HG03097 (cell line): ENCODE data around the gene SLC22A16.

Experiments
- ATAC-seq: cut with Tn5 transposase; IDR thresholded peaks from one replicate; pipeline ENCODE4 v1.9.1; 2021; ENCODE audit not compliant: unreplicated experiment, low FRiP score

SLC22A16 gene

GRCh38 chr6:110414669-110415068 is 61.7 kb downstream of the SLC22A16 start:
- no peak for ATAC-seq

GRCh38 chr6:110412360-110412759 is 64.1 kb downstream of the SLC22A16 start:
- no peak for ATAC-seq

GRCh38 chr6:110410511-110410910 is 65.9 kb downstream of the SLC22A16 start:
- no peak for ATAC-seq

- no peak for ATAC-seq
Measured at GRCh38 chr6:110409794-110410193, 66.6 kb downstream of the SLC22A16 start.

GRCh38 chr6:110408901-110409300 is 67.5 kb downstream of the SLC22A16 start:
- ATAC-seq: no peak

GRCh38 chr6:110404607-110405006 is 71.8 kb downstream of the SLC22A16 start:
- ATAC-seq: no peak

- ATAC-seq: no peak
Measured at GRCh38 chr6:110401585-110402176, 74.7 kb downstream of the SLC22A16 start.

GRCh38 chr6:110400208-110400607 is 76.2 kb downstream of the SLC22A16 start:
- no peak for ATAC-seq

- no peak for ATAC-seq
Measured at GRCh38 chr6:110399219-110400071, 77.0 kb downstream of the SLC22A16 start.

- no peak for ATAC-seq
Measured at GRCh38 chr6:110398778-110399177, 77.6 kb downstream of the SLC22A16 start.

- no peak for ATAC-seq
Measured at GRCh38 chr6:110395221-110395620, 81.2 kb downstream of the SLC22A16 start.

GRCh38 chr6:110394409-110394808 is 82.0 kb downstream of the SLC22A16 start:
- ATAC-seq: no peak

- no peak for ATAC-seq
Measured at GRCh38 chr6:110392727-110393126, 83.7 kb downstream of the SLC22A16 start.

- ATAC-seq: no peak
Measured at GRCh38 chr6:110390404-110390803, 86.0 kb downstream of the SLC22A16 start.

- no peak for ATAC-seq
Measured at GRCh38 chr6:110389689-110390382, 86.6 kb downstream of the SLC22A16 start.

- ATAC-seq: no peak
Measured at GRCh38 chr6:110387986-110388385, 88.4 kb downstream of the SLC22A16 start.

GRCh38 chr6:110385458-110385863 is 91.0 kb downstream of the SLC22A16 start:
- ATAC-seq: no peak

GRCh38 chr6:110378552-110378951 is 97.9 kb downstream of the SLC22A16 start:
- ATAC-seq: no peak
